Upper lobe of right lung (tissue), 1 donor: ENCODE data around the gene SPATC1L. TPM values are rescaled to one million over a fixed set of nuclear protein-coding genes. Genes with fewer than 3 reads are reported as not detected.

Experiments used
- ATAC-seq: fragments of 200-7000 bp; cut with Tn5 transposase; one replicate; pipeline ENCODE4 v1.9.1; 2020; ENCODE audit warnings: mild to moderate bottlenecking, moderate library complexity
- DNase-seq: peaks from one replicate; pipeline ENCODE4 v3.0.0-alpha.2; 2020
- H3K27ac ChIP-seq: fragments of 200-600 bp; one replicate; pipeline ENCODE4 v1.8.0; 2022
- H3K27me3 ChIP-seq: fragments of 200-600 bp; one replicate; pipeline ENCODE4 v1.8.0; 2022; ENCODE audit warnings: mild to moderate bottlenecking
- H3K36me3 ChIP-seq: fragments of 200-600 bp; one replicate; pipeline ENCODE4 v1.8.0; 2022
- H3K4me1 ChIP-seq: fragments of 200-600 bp; one replicate; pipeline ENCODE4 v1.8.0; 2022
- H3K4me3 ChIP-seq: fragments of 200-600 bp; one replicate; pipeline ENCODE4 v1.8.0; 2022; ENCODE audit warnings: mild to moderate bottlenecking
- H3K9me3 ChIP-seq: fragments of 200-600 bp; one replicate; pipeline ENCODE4 v1.8.0; 2022
- intact Hi-C: fragments of 100-400 bp; cut with DNase I; formaldehyde crosslinking; loops from one replicate; pipeline ENCODE4 v1.11.0; 2022
- total RNA-seq: library from RNA; stranded (reverse); fragmentation: NEBNext Ultra II Directional; extraction: Animal tissue kit (Norgen Biotek cat#: 25700); gene quantifications from one replicate; pipeline ENCODE4 v1.2.1, GENCODE V29; 2021
- TF ChIP-seq, protein P1 (sequence below): fragments of 200-600 bp; IDR thresholded peaks from one replicate; pipeline ENCODE4 v1.8.0; 2022; ENCODE audit warnings: antibody characterized with exemption
- donor health status: DM: no; HTN: yes; CAD: no; lungs with severe emphysema.

Gene SPATC1L
- total RNA-seq, 1 donor from 2014 or later = 4.7 TPM

GRCh38 chr21:46220847-46221246 is 36.6 kb upstream of the SPATC1L start:
- H3K27ac ChIP-seq = no peak overlapping the region

GRCh38 chr21:46220275-46220810 is 36.1 kb upstream of the SPATC1L start:
- Histone ChIP-seq H3K27me3 (no peaks in the 10 kb centered on the region), H3K4me1 (no peaks in the 10 kb centered on the region), H3K4me3 (no peak overlapping the region), H3K27ac (no peak overlapping the region), H3K36me3 (peaks cover 46% of the 10 kb centered on the region), H3K9me3 (no peaks in the 10 kb centered on the region)
- peak; percentile 34 for ATAC-seq
- TF ChIP-seq, protein P1, sequence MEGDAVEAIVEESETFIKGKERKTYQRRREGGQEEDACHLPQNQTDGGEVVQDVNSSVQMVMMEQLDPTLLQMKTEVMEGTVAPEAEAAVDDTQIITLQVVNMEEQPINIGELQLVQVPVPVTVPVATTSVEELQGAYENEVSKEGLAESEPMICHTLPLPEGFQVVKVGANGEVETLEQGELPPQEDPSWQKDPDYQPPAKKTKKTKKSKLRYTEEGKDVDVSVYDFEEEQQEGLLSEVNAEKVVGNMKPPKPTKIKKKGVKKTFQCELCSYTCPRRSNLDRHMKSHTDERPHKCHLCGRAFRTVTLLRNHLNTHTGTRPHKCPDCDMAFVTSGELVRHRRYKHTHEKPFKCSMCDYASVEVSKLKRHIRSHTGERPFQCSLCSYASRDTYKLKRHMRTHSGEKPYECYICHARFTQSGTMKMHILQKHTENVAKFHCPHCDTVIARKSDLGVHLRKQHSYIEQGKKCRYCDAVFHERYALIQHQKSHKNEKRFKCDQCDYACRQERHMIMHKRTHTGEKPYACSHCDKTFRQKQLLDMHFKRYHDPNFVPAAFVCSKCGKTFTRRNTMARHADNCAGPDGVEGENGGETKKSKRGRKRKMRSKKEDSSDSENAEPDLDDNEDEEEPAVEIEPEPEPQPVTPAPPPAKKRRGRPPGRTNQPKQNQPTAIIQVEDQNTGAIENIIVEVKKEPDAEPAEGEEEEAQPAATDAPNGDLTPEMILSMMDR = no peak
- no peak for DNase-seq
- intact Hi-C loops = no loop called here

More at GRCh38 chr21:46220847-46221246, 36.6 kb upstream of the SPATC1L start:
- Histone ChIP-seq H3K4me1 (peaks cover 2% of the 10 kb centered on the region), H3K27me3 (no peaks in the 10 kb centered on the region), H3K9me3 (no peaks in the 10 kb centered on the region), H3K4me3 (no peak overlapping the region), H3K36me3 (peaks cover 41% of the 10 kb centered on the region)
- DNase-seq (no peak), ATAC-seq (no peak)
- intact Hi-C loops = no loop called here
- TF ChIP-seq, protein P1 = no peak

DNA sequence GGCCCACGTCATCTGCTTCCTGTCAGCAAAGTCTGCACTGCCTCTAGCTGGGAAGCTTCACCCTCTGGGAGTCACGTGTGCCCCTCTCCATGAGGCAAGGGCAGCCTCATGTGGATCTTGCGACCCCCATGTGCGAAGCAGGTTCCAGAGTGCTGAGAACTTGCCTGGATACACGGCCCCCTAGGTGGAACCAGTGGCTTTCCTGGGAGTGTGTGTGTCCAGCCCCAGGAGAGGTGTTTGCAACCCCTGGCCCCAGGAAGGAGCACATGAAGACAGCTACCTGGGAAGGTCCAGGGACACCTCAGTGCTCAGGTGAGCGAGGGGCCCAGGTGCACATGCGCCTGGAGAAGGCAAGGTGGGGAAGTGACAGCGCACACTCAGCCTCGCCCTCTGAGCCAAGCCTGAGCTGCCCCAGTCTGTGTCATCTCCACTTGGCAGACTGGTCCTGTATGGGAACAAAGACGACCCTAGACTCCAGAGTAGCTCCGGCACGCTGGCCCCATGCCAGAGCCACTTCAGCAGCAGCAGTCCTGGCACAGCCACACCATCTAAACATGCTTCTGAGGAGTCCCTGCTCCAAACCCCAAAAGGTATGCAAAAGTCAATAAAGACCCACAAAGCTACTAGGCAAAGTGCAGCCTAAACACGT is 35.5 kb upstream of the SPATC1L start:
- no peaks in the 10 kb centered on the region for H3K4me1 ChIP-seq
- no peak overlapping the region for H3K27ac ChIP-seq
- ATAC-seq (peak; percentile 19), DNase-seq (peak; percentile 76)
- no peaks in the 10 kb centered on the region for H3K27me3 ChIP-seq
- no peaks in the 10 kb centered on the region for H3K9me3 ChIP-seq
- intact Hi-C loops = no loop called here
- H3K4me3 ChIP-seq = no peak overlapping the region
- TF ChIP-seq, protein P1 = no peak
- H3K36me3 ChIP-seq = peaks cover 52% of the 10 kb centered on the region

- no peaks in the 10 kb centered on the region for H3K9me3 ChIP-seq
- H3K36me3 ChIP-seq = peaks cover 59% of the 10 kb centered on the region
- H3K4me1 ChIP-seq = no peaks in the 10 kb centered on the region
- no peak overlapping the region for H3K4me3 ChIP-seq
- H3K27ac ChIP-seq = no peak overlapping the region
- intact Hi-C loops = no loop called here
- no peaks in the 10 kb centered on the region for H3K27me3 ChIP-seq
- no peak for DNase-seq
- no peak for ATAC-seq
- TF ChIP-seq, protein P1 = no peak
Observed at GRCh38 chr21:46218906-46219590, 34.8 kb upstream of the SPATC1L start.

DNA sequence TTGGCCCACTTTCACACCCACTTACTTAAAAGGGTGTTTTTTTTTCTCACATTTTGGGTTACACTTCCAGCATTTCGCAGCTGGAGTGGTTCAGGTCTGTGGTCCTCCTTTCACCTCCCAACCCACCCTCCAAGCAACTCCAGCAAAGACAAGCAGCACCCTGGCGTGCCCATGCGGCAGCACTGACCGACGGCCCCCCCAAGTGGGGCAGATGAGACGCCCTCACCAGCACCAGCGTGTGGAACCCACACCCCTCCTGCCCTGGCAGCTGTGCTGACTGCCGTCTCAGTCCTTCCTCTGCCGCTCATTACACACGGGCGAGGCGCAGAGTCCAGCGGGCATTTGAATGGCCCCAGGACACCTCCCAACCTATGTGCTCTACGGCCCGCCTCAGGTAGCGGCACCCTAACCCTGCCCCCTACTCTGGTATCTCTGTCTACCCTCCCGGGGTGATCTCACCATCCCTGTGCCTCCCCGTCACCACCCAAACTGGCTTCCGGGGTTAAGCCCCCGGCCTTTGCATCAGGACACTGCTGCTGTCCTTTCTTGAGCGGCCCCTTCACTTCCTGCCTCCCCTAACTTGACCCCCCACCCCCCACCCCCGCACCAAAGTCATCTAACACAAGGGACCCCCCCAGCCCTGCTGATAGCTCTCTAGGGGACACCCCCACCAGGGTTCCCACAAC is 33.4 kb upstream of the SPATC1L start:
- TF ChIP-seq, protein P1 = no peak
- no peak for ATAC-seq
- no peak overlapping the region for H3K4me3 ChIP-seq
- intact Hi-C loops = no loop called here
- H3K9me3 ChIP-seq = no peaks in the 10 kb centered on the region
- no peaks in the 10 kb centered on the region for H3K4me1 ChIP-seq
- H3K27ac ChIP-seq = no peak overlapping the region
- H3K27me3 ChIP-seq = no peaks in the 10 kb centered on the region
- peak; percentile 43 for DNase-seq
- H3K36me3 ChIP-seq = peaks cover 66% of the 10 kb centered on the region
